Heart left ventricle (tissue), 16 donors: ENCODE results near the gene USP15. TPM values are rescaled to one million over a fixed set of nuclear protein-coding genes. Genes with fewer than 3 reads are reported as not detected.

Source experiments
- ATAC-seq, 4 donors: fragments of 200-7000 bp; cut with Tn5 transposase; one replicate each; pipeline ENCODE4 v1.9.1; 2020 to 2022; ENCODE audit warnings: moderate library complexity in 4 of 4, mild to moderate bottlenecking in 3 of 4, moderate number of reproducible peaks in 1 of 4
- DNase-seq, 5 donors: peaks; one replicate each; pipeline ENCODE4 v3.0.0-alpha.2; 2020
- H3K27ac ChIP-seq, 12 donors: fragments of 200-600 bp; sonication (generic) in 4 of 12; one replicate each; pipeline versions ENCODE4 v1.5.0 to v1.8.0; 2016 to 2022; ENCODE audit warnings: mild to moderate bottlenecking in 2 of 12
- H3K27me3 ChIP-seq, 9 donors: fragments of 200-600 bp; sonication (generic) in 2 of 9; one replicate each; pipeline versions ENCODE4 v1.5.1 to v1.8.0; 2016 to 2022; ENCODE audit warnings: mild to moderate bottlenecking in 3 of 9
- H3K36me3 ChIP-seq, 9 donors: fragments of 200-600 bp; sonication (generic) in 2 of 9; one replicate each; pipeline versions ENCODE4 v1.5.0 to v1.8.0; 2018 to 2022; ENCODE audit warnings: mild to moderate bottlenecking in 2 of 9
- H3K4me1 ChIP-seq, 12 donors: fragments of 200-600 bp; sonication (generic) in 4 of 12; one replicate each; pipeline versions ENCODE4 v1.5.0 to v1.8.0; 2016 to 2022; ENCODE audit warnings: mild to moderate bottlenecking in 3 of 12
- H3K4me3 ChIP-seq, 12 donors: fragments of 200-600 bp; sonication (generic) in 4 of 12; one replicate each; pipeline versions ENCODE4 v1.5.0 to v1.8.0; 2017 to 2022; ENCODE audit warnings: mild to moderate bottlenecking in 9 of 12, moderate library complexity in 4 of 12
- H3K9me3 ChIP-seq, 12 donors: fragments of 200-600 bp; sonication (generic) in 4 of 12; one replicate each; pipeline versions ENCODE4 v1.5.0 to v1.8.0; 2016 to 2022; ENCODE audit warnings: mild to moderate bottlenecking in 1 of 12
- CTCF ChIP-seq, 12 donors: fragments of 200-600 bp; sonication (generic) in 4 of 12; IDR thresholded peaks; one replicate each; pipeline versions ENCODE4 v1.5.0 to v1.8.0; 2018 to 2022; ENCODE audit warnings: antibody characterized with exemption in 12 of 12, mild to moderate bottlenecking in 5 of 12
- POLR2A ChIP-seq, 2 donors: fragments of 450-650 bp; IDR thresholded peaks; one replicate each; pipeline ENCODE4 v1.6.1; 2017; ENCODE audit warnings: antibody characterized with exemption in 2 of 2, mild to moderate bottlenecking in 2 of 2, moderate library complexity in 2 of 2
- WGBS, 4 donors: extraction: QIAGEN DNeasy Blood & Tissue Kit in 2 of 4; methylation state at CpG; one replicate each; pipeline versions ENCODE4 v1.1.5 to v1.1.7; 2013 to 2018; 5-methylcytosine and 5-hydroxymethylcytosine counted together
- intact Hi-C, 10 donors: fragments of 100-400 bp; cut with DNase I; formaldehyde crosslinking; loops; one replicate each; pipeline versions ENCODE4 v1.11.1 to v1.14.2; 2022
- polyA plus RNA-seq, 2 donors: library from polyadenylated mRNA; stranded (reverse); fragments of 200-250 nt; gene quantifications; one replicate each; pipeline ENCODE4 v1.2.3, GENCODE V29; 2013
- total RNA-seq, 9 donors: library from RNA; depleted of rRNA in 2 of 9; stranded (reverse); fragments of >200 nt in 2 of 9; fragmentation: NEBNext Ultra II Directional in 3 of 9; extraction: Animal tissue kit (Norgen Biotek cat#: 25700) in 3 of 9; gene quantifications; one replicate each; pipeline versions ENCODE4 v1.1.0 to v1.2.4, GENCODE V29; 2016 to 2023
- donor health status: ischemic (EF 13 %, LVEDD 7.1; RV severe dilation, severe dysfunction).
- donor health status: healthy with polysubstance abuse.
- donor health status: DM: no; HTN: yes; CAD: no.
- donor health status: DM: no; HTN: no; CAD: no.
- donor health status: ischemic (EF 25% LVEDD 6.9; RV normal size, moderate dysfunction).
- donor health status: ischemic (EF 25% LVEDD 5.7; RV mildly dilated, moderate dysfunction).
- donor health status: healthy.
- donor health status: DM: yes; HTN: yes; CAD: no.
- donor health status: ischemic (EF 35%, LVEDD 5.7; RV mildly dilated, moderate dysfunction).
- donor health status: nonischemic (EF 11% LVEDD 7.7; RV severe dilation, severe dysfunction).
- donor health status: DM: yes; HTN: yes; CAD: no.
- donor health status: PGD.
- donor health status: ischemic (EF 29% LVEDD 5.4; RV normal size, mild dysfunction).
- donor health status: nonischemic (EF 23%, LVEDD 6.1; RV moderate dilation, normal function).

USP15 gene
- total and polyA plus RNA-seq, 11 donors, result 33.3 to 69.7 (median 60.6) TPM

DNA sequence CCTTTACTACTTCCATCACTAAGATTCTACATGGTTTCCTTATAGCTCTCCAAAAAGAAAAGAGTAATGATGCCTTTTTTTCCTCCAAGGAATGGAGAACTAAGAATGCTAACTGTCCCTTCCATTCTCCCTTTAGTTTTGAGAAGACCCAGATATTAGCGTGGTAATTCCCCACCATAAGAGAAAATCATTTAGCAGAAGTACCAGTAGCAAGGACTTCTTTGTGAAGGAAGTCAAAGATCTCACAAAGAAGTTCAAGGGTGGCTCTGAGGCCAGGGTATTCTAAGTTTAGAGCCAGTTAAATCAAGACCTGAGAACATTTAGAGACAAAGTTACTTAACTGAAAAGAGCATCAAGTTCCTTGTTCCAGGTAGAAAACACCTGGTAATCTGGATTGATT is 7.3 kb downstream of the USP15 start:
- intact Hi-C loops, result loop anchor here in 4 of 10 donors (10.0 kb wide), 3 partner anchors 47 to 107 kb away; no protein-coding TSS in a partner anchor
- Histone ChIP-seq H3K4me1 (peaks cover 0 to 99% (median 67%) of the 10 kb centered on the region in 12 donors), H3K36me3 (no peaks in the 10 kb centered on the region), H3K4me3 (no peak overlapping the region), H3K27me3 (no peaks in the 10 kb centered on the region), H3K9me3 (no peaks in the 10 kb centered on the region), H3K27ac (peak overlapping the region in 1 of 12 donors; percentile 15)
- WGBS, 4 donors, result 44 to 59% (median 54%) methylated on average over 1 of the region's 1 CpG
- ATAC-seq (no peak), DNase-seq (no peak)
- TF ChIP-seq POLR2A (IDR thresholded peaks at IDR 0.05) (no peak), CTCF (IDR thresholded peaks at IDR 0.05) (no peak)

GRCh38 chr12:62268956-62269355 is 8.8 kb downstream of the USP15 start:
- TF ChIP-seq CTCF (IDR thresholded peaks at IDR 0.05) (no peak), POLR2A (IDR thresholded peaks at IDR 0.05) (no peak)
- Histone ChIP-seq H3K9me3 (no peaks in the 10 kb centered on the region), H3K4me1 (peaks cover 3 to 99% (median 66%) of the 10 kb centered on the region in 12 donors), H3K27me3 (no peaks in the 10 kb centered on the region), H3K27ac (no peak overlapping the region), H3K36me3 (no peaks in the 10 kb centered on the region), H3K4me3 (no peak overlapping the region)
- intact Hi-C loops, result loop anchor here in 4 of 10 donors (10.0 kb wide), 3 partner anchors 46 to 106 kb away; no protein-coding TSS in a partner anchor
- 70 to 79% (median 74%) methylated on average over 3 of the region's 3 CpGs for WGBS, 4 donors
- ATAC-seq, result peak in 1 of 4 donors; percentile 11
- no peak for DNase-seq

DNA sequence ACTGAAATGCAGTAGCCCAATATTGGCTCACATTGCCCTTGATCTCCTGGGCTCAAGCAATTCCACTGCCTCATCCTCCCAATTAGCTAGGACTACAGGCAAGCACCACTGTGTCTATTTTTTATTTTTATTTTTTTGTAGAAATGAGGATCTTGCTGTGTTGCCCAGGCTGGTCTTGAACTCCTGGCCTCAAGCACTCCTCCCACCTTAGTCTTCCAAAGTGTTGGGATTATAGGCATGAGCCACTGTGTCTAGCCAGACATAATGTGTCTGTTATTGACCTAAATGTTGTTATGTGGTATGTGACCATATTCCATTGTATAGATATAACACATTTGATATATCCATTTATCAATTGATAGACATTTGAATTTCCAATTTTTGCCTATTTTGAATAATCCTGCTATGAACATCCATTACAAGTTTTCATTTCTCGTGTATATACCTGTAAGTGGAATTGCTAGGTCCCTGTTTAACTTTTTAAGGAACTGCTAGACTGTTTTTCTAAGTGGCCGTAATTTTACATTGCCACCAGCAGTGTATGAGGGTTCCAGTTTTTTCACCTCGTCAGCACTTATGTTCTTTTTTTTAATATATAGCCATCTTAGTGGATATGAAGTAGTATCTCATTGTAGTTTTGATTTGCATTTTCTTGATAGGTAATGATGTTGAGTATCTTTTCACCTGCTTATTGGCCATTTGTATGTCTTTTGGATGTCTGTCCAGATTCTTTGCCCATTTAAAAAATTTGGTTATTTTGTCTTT is 9.4 kb downstream of the USP15 start:
- H3K4me3 ChIP-seq, result no peak overlapping the region
- peaks cover 3 to 99% (median 67%) of the 10 kb centered on the region in 12 donors for H3K4me1 ChIP-seq
- 79 to 92% (median 90%) methylated on average over 3 of the region's 3 CpGs for WGBS, 4 donors
- intact Hi-C loops, result loop anchor here in 4 of 10 donors (10.0 kb wide), 3 partner anchors 45 to 105 kb away; no protein-coding TSS in a partner anchor
- H3K9me3 ChIP-seq, result no peaks in the 10 kb centered on the region
- no peak overlapping the region for H3K27ac ChIP-seq
- DNase-seq (no peak), ATAC-seq (no peak)
- H3K27me3 ChIP-seq, result no peaks in the 10 kb centered on the region
- TF ChIP-seq POLR2A (IDR thresholded peaks at IDR 0.05) (no peak), CTCF (IDR thresholded peaks at IDR 0.05) (no peak)
- H3K36me3 ChIP-seq, result no peaks in the 10 kb centered on the region

DNA sequence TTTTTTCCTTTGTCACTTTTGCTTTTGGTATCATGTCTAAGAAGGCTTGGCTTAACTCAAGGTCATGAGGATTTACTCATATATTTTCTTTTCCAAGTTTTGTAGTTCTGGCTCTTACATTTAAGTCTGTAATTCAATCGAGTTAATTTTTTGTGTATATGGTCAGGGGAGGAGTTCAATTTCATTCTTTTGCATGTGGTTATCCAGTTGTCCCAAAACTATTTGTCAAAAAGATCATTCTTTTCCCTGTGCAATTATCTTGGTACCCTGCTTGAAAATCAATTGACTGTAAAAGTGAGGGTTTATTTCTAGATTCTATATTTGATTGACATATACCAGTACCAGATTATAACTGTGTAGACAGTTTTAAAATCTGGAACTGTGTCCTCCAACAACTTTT is 10.2 kb downstream of the USP15 start:
- DNase-seq, result no peak
- no peak overlapping the region for H3K4me3 ChIP-seq
- H3K27me3 ChIP-seq, result no peaks in the 10 kb centered on the region
- H3K36me3 ChIP-seq, result no peaks in the 10 kb centered on the region
- H3K9me3 ChIP-seq, result no peaks in the 10 kb centered on the region
- intact Hi-C loops, result no loop called here
- H3K4me1 ChIP-seq, result peaks cover 3 to 99% (median 67%) of the 10 kb centered on the region in 12 donors
- no peak for ATAC-seq
- no peak for TF ChIP-seq CTCF (IDR thresholded peaks at IDR 0.05)
- TF ChIP-seq POLR2A (IDR thresholded peaks at IDR 0.05), result no peak
- 48 to 72% (median 59%) methylated on average over 1 of the region's 1 CpG for WGBS, 4 donors
- H3K27ac ChIP-seq, result no peak overlapping the region
